Kidney epithelial cell (primary cell): ENCODE measurements around the gene DPF3. TPM values are rescaled to one million over a fixed set of nuclear protein-coding genes. Genes with fewer than 3 reads are reported as not detected.

Experiments
- DNase-seq: peaks from one replicate; pipeline ENCODE4 v3.0.0-alpha.2; 2010; ENCODE audit warnings: low read depth
- H3K27me3 ChIP-seq: 2 replicates; pipeline ENCODE4 v1.6.0; 2011; ENCODE audit warnings: low read length; ENCODE audit not compliant: control insufficient read depth, insufficient read depth
- H3K36me3 ChIP-seq: 2 replicates; pipeline ENCODE4 v1.5.1; 2011; ENCODE audit warnings: low read length; ENCODE audit not compliant: control insufficient read depth, insufficient read depth
- H3K4me3 ChIP-seq: 2 replicates; pipeline ENCODE4 v1.5.1; 2011; ENCODE audit warnings: low read depth, mild to moderate bottlenecking, control low read depth, low read length
- total RNA-seq: library from RNA; depleted of rRNA; stranded (reverse); fragments of >200 nt; gene quantifications from 2 replicates; pipeline ENCODE4 v1.2.3, GENCODE V29; 2015
- TF ChIP-seq, protein P1 (sequence below): IDR thresholded peaks from 2 replicates; pipeline ENCODE4 v1.5.1; 2011; ENCODE audit warnings: mild to moderate bottlenecking, moderate library complexity, low read length, control low read depth, inconsistent platforms; ENCODE audit not compliant: insufficient read depth, poor library complexity, severe bottlenecking

DPF3 gene
- total RNA-seq, 1 donor from 2014 or later: 0.79 TPM

GRCh38 chr14:72894323-72894622 is 372 bp upstream of the DPF3 start:
- no peak for DNase-seq
- TF ChIP-seq, protein P1, sequence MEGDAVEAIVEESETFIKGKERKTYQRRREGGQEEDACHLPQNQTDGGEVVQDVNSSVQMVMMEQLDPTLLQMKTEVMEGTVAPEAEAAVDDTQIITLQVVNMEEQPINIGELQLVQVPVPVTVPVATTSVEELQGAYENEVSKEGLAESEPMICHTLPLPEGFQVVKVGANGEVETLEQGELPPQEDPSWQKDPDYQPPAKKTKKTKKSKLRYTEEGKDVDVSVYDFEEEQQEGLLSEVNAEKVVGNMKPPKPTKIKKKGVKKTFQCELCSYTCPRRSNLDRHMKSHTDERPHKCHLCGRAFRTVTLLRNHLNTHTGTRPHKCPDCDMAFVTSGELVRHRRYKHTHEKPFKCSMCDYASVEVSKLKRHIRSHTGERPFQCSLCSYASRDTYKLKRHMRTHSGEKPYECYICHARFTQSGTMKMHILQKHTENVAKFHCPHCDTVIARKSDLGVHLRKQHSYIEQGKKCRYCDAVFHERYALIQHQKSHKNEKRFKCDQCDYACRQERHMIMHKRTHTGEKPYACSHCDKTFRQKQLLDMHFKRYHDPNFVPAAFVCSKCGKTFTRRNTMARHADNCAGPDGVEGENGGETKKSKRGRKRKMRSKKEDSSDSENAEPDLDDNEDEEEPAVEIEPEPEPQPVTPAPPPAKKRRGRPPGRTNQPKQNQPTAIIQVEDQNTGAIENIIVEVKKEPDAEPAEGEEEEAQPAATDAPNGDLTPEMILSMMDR: no peak
- Histone ChIP-seq H3K36me3 (no peaks in the 10 kb centered on the region), H3K27me3 (no peaks in the 10 kb centered on the region), H3K4me3 (peak overlapping the region; percentile 69)

- TF ChIP-seq, protein P1: no peak
- H3K27me3 ChIP-seq: no peaks in the 10 kb centered on the region
- no peaks in the 10 kb centered on the region for H3K36me3 ChIP-seq
- no peak for DNase-seq
- peak overlapping the region; percentile 69 for H3K4me3 ChIP-seq
These were observed 844 bp downstream of the DPF3 start for GRCh38 chr14:72892879-72893635.

GRCh38 chr14:72892103-72892878 is 1.6 kb downstream of the DPF3 start:
- TF ChIP-seq, protein P1: peak; percentile 17
- peak overlapping the region; percentile 69 for H3K4me3 ChIP-seq
- H3K36me3 ChIP-seq: no peaks in the 10 kb centered on the region
- H3K27me3 ChIP-seq: no peaks in the 10 kb centered on the region
- DNase-seq: no peak

- H3K36me3 ChIP-seq: no peaks in the 10 kb centered on the region
- no peak for DNase-seq
- no peaks in the 10 kb centered on the region for H3K27me3 ChIP-seq
- TF ChIP-seq, protein P1: no peak
- H3K4me3 ChIP-seq: peak overlapping the region; percentile 69
These were observed 2.2 kb downstream of the DPF3 start for GRCh38 chr14:72891666-72892102.

DNA sequence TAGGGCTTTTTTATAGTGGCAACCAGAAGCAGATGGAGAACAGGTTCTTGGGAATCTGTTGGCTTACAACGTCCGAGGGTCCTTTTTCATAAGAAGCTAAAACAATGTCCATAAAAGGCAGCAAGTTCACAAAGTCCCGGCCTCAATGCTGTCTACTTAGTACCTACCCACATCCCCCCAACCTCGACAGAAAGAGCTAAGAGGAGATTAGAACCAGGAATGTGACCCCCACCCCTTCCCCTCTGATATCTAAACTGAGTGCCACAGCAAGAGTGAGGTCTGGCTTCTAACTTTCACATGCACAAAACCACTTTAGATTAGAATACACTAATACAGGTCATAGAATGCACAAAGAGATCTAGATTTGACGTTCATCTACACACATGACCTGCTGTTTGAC is 4.5 kb downstream of the DPF3 start:
- TF ChIP-seq, protein P1: no peak
- H3K27me3 ChIP-seq: no peaks in the 10 kb centered on the region
- no peak for DNase-seq
- H3K4me3 ChIP-seq: no peak overlapping the region
- no peaks in the 10 kb centered on the region for H3K36me3 ChIP-seq
